GM19193 (cell line): Measurements from ENCODE around the gene SNRPD1.

Experiments used
- POLR2A ChIP-seq: IDR thresholded peaks from 4 replicates; pipeline ENCODE4 v1.6.1; 2011; ENCODE audit not compliant: insufficient read depth, insufficient read length; ENCODE audit errors: extremely low read depth

The SNRPD1 gene

DNA sequence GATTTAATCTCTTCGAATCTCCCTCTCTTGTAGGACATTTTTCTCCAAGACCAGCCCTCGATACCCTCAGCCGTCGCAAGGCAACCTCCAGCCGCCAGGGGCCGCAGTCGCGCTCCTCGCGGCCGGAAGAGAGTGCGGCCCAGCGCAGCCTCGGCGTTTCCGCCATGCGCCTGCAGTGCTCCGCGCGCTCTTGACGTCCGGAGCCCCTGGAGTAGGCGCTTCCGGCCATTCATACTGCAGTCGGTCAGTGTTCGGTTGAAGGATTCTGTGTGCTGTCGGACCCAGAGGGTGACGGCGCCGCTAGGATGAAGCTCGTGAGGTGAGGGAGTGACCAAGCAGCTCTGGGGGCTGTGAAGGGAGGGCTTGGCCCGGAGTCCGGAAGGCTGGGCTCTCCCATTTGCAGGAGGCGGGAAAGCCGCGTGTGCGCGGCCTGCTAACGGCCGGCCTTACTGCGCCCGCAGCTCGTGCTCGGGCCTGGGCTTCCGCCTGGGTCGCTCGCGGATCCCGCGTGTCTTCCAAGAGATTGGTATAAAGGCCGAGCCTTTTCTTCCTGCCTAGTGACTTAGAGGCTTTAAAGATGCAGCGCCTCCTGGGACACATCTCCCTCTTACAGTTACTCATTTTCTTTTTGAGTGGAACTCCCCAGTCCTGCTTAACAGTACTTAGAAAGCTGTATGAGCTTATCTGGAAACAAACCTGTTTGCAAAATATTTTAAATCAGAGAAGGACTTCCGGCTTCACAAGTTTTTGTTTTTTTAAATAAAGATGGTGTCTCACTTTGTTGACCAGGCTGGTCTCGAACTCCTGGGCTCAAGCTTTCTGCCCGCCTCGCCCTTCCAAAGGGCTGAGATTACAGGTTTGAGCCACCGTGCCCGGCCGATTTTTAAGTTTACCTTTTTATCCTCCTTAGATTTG is at the start of gene SNRPD1:
Gene SNRPD1, plus strand, starts transcription at position 190 of the 915 bp plus-strand sequence. Its CDS starts 116 bp downstream, at position 306.
- peak; percentile 94 for TF ChIP-seq POLR2A

DNA sequence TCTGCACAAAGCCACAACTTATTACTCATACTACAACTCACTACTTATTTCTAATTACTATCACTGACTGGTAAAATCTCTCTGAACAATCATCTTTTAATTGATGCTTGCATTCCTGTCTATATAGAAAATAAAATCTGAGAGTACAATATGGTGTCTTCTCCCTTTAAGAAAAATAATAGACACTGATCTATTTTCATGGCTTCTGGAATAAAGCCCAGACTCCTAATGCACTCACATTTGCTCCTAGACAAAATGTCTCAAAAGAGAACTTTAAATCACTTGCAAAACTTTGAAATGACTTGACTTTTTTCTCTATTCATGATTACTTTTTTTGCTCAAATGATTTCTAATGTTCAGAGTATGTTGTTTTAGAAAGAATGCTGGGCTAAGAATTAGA is 40.3 kb upstream of the SNRPD1 start:
- TF ChIP-seq POLR2A = no peak

DNA sequence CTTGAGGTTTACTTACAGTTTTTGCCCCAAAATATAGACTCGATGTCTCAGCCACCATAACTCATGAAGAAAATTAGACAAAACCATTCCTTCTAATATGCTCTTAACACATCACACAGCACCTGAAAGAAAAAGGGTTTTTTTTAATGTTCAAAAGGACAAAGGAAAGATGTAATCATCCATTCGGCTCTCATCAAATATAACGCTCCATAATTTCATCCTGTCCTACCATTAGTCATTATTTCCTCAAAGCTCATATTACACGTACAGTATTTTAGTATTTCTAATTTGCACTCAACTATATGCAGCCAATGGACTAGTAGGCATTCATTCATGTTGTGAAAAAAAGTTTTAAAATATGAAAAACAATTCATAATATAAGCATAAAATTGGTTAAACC is 36.5 kb upstream of the SNRPD1 start:
- TF ChIP-seq POLR2A = no peak

DNA sequence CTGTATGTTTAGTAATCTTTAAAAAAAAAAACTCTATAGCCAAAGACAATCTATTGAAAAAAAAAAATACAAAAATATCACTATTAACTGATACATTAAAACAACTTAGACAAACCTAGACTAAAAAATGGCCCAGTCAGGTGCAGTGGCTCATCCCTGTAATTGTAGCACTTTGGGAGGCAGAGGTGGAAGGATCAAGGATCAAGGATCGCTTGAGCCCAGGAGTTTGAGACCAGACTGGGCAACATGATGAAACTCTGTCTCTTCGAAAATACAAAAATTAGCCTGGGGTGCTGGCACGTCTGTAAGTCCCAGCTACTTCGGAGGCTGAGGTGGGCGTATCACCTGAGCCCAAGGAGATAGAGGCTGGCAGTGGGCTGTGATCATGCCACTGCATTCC is 27.7 kb upstream of the SNRPD1 start:
- TF ChIP-seq POLR2A = no peak

DNA sequence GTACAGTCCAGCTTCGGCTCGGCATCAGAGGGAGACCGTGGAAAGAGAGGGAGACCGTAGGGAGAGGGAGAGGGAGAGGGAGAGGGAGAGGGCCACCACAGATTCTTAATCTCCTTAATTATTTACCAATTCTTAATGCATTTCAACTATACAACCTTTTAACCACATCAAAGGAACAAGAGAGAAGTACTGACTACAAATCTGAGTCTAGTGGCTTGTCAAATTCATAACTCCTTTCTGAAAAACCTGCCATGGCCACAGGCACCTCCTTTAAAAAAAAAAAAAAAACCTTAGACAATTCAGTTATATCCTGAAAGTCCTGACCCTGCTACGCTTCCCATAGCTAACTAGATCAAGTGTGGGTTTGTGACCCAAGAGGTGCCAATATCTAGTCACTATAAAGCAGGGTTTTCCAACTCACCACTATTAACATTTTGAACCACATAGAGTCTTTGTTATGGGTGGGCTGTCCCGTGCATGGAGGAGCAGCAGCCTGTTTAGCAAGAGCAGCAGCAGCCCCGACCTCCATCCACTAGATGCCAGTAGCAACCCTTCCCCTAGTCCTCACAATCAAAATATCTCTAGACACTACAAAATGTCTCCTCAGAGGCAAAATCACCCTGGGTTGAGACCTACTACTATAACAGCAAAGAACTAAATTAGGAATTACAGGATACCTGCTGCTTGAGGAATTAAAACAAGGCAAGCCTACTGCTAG is 18.4 kb upstream of the SNRPD1 start:
- TF ChIP-seq POLR2A = no peak

DNA sequence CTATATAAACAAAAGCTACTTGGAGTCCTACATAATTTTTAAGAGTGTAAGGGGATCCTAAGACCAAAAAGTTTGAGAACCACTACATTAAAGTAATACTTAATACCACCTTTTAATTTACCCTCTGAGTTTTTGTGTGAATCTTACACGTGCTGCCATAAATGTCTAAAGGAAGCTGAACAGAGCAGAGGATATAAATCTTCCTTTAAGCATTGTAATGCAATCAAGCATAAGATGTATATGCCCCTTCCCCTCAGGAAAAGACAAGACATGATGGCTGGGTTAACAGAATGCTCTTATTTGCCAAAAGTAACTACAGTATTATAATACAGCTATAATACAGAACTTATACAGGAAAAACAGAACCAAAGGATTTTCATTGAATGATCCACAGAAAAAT is 14.5 kb upstream of the SNRPD1 start:
- TF ChIP-seq POLR2A = no peak

DNA sequence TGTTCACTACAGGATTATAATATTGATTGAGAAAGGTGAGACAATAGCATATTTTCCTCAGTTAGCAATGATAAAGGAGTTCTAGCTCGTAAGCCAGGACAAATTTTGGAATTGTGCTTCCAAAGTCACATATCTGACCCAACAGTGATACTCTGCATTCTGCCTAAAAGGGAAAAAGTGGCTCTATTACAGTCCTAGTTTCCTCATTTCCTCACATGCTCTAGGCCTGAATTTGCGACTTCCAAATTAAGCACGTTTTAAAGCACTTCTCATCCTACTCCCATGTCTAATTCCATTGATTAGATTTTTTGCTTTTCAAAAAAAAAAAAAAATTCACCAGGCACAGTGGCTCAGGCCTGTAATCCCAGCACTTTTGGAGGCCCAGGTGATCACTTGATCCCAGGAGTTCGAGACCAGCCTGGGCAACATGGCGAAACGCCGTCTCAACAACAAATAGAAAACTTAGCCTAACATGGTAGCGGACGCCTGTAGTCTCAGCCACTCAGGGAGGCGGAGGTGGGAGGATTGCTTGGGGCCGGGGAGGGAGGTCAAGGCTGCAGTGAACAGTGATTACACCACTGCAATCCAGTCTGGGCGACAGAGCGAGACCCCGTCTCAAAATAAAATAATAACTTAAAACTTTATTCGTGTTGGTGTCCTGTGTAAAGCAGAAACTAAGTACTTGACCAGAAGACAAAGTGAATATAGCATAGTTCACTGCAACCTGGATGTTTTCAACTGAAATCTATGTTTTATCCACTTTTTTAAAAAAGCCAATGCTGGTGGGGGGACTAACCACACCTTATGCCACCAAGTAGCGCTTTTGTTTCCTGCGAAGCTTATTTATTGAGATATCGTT is 13.2 kb upstream of the SNRPD1 start:
- TF ChIP-seq POLR2A = no peak

DNA sequence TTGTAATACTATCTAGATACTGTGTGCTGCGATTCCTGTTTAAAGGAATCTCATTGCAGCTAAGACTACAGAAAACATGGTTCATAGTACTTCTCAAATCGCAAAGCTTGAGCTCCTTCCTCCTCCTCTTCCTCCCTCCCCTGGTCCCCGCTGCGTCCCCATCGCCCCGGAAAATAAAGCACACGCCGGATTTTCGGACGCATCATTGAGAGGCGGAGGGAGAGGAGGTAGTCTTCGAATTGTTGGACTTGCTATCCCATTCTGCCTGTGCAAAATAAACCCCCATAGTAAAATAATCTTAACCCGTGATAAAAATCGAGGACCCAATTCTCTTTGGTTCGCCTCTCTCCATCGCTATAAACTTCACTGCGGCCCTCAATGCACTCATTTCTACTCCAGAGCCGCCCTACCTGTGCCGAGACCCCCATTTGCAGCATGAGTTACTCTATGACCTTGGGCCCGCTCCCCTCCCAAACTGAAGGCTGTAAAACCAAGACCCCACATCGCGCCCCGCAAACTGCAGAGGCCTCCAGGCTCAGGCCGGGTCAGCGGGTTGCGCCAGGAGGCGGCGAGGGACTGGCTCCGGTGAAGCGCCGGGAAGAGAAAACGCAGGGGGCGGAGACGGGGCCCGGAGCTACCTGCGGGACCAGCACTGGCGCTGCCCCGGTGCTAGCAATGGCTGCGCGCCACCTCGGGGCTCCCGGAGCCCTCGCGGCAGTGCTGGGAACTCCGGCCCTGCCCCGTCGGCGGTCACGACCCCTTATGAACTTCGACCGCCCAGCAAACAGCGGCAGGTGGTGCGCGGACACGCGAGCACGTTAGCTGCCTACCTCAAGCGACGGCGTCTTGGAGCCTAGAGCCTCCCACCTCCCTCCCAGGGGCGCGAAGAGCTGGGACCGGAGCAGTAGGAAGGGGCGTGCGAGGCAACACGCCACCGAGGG is 12.3 kb upstream of the SNRPD1 start:
- TF ChIP-seq POLR2A = no peak

DNA sequence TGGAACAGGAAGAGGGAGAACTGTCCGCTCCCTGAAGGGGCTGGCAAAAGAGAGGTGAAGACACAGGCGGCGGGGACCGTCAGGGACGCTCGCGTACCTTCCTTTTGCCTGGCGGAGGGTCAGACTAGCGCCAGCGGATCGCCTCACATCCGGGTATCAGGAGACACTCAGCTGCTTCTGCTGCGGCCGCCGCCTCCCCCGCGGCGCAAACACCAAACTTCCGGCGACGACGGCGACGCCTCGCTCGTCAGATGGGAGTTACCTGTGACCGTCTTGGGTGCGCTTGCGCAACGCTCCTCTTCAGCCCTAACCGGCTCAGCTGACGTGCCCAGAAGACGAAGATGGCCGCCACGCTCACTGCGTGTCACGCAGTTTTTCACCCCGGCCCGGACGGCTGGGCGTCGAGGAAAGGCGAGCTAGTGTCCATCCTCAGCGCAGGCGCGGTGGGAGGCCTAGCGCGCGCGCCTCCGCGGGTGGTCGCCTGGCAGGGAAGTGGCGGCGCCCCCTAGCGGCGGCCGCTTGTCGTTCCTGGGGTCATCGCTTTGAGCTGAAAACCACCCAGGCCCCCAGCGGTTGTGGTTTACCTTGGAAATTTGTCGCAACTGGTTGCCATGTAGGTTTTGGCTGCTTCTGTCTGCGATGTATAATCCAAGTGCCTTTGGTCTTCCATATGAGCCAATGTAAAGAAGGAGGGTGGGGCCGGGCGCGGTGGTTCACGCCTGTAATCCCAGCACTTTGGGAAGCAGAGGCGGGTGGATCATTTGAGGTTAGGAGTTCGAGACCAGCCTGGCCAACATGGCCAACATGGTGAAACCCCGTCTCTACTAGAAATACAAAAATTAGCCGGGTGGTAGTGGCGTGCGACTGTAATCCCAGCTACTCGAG is 11.3 kb upstream of the SNRPD1 start, which contains the start of gene ESCO1:
Gene ESCO1, minus strand, starts transcription at position 179 of the 885 bp plus-strand sequence. CDS start 25,861 bp downstream, outside the sequence.
- peak; percentile 92 for TF ChIP-seq POLR2A

DNA sequence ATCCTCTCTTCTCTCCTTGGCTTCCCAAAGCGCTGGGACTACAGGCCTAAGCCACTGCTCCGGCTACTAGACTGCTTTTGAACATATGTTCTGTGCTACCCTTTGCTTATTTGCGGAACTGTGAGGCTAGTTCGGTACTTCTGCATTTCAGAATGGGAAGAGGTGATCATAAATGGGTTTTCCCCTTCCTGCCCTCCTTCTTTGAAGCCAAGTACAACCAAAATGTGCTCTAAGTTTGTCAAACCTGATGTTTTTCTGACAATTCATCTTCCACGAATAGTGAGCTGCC is 9.9 kb upstream of the SNRPD1 start:
- no peak for TF ChIP-seq POLR2A

DNA sequence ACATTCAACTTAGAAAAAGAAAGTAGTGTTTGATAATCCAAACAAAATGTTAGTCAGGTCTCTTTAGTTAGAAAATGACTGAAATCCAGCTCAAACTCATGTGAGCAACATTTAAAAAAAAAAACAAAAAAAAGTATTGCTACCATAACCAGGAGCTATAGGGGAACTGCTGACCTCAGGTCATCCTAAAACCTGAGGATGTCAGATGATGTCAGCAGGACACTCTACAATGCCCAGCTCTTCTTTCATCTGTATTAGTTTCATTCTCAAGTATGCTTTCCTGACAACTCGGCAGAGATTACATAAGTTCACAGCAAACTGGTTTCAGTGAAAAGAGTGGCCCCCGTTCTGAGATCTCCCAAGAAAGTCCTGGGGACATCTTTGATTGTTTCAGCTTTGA is 7.4 kb upstream of the SNRPD1 start:
- no peak for TF ChIP-seq POLR2A

DNA sequence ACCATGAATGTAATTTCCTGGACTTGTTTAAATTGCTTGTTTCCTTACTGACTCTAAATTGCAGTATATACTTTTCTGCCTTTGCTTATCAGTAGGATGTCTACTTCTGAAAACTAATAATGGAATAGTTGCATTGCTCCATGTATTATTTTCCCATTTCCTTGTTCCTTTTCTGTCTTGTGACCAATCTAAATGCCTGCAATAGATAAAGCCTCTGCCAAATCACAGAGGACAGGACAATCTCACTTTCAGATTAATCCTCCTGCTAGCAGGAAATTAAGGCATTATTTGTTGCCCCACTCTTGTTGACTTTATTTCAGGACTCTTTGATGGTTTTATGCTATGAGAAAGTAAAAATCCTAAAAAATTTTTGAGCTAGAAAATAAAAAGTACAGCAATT is 6.9 kb upstream of the SNRPD1 start:
- no peak for TF ChIP-seq POLR2A
